IPS-20b (cell line): ENCODE data around the gene LTF.

ENCODE experiments used
- H3K27ac ChIP-seq: one replicate; pipeline ENCODE4 v1.5.1; 2013; ENCODE audit warnings: low read length
- H3K27me3 ChIP-seq: 2 replicates; pipeline ENCODE4 v1.6.1; 2013; ENCODE audit warnings: mild to moderate bottlenecking, low read length, inconsistent platforms; ENCODE audit not compliant: insufficient read depth
- H3K36me3 ChIP-seq: 2 replicates; pipeline ENCODE4 v1.6.1; 2013; ENCODE audit warnings: low read depth, mild to moderate bottlenecking, inconsistent platforms, low read length, moderate library complexity; ENCODE audit not compliant: insufficient read depth
- H3K4me1 ChIP-seq: 2 replicates; pipeline ENCODE4 v1.6.1; 2013; ENCODE audit warnings: mild to moderate bottlenecking, control low read depth, inconsistent platforms, low read length, moderate library complexity; ENCODE audit not compliant: insufficient read depth
- H3K4me3 ChIP-seq: 2 replicates; pipeline ENCODE4 v1.5.1; 2013; ENCODE audit warnings: mild to moderate bottlenecking, low read length, inconsistent platforms
- H3K9ac ChIP-seq: 2 replicates; pipeline ENCODE4 v1.6.1; 2013; ENCODE audit warnings: low read depth, mild to moderate bottlenecking, inconsistent platforms, low read length, moderate library complexity
- H3K9me3 ChIP-seq: 2 replicates; pipeline ENCODE4 v1.6.1; 2013; ENCODE audit warnings: mild to moderate bottlenecking, low read depth, low read length, inconsistent platforms; ENCODE audit not compliant: insufficient read depth

Gene LTF

DNA sequence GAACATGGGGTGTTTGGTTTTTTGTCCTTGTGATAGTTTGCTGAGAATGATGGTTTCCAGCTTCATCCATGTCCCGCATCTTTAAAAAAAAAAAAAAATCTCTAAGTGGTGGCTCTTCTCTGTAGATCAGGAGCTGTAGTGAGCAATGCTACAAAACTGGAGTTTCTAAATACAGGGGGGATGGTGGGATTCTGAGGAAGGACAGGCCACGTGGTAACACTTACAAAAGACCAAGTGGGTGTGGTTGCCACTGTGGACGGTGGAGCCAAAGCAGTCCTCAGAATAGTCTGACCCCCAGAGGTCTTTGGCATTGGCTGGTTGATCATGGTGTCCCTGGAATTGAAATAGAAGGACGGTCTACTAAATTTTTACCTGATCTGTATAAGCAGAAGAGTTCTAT lies 50.0 kb downstream of the LTF start:
- H3K4me1 ChIP-seq, result peaks cover 19% of the 10 kb centered on the region
- H3K27me3 ChIP-seq, result no peaks in the 10 kb centered on the region
- H3K9ac ChIP-seq, result no peak overlapping the region
- H3K9me3 ChIP-seq, result no peaks in the 10 kb centered on the region
- no peak overlapping the region for H3K27ac ChIP-seq
- H3K4me3 ChIP-seq, result no peak overlapping the region
- no peaks in the 10 kb centered on the region for H3K36me3 ChIP-seq

GRCh38 chr3:46413951-46414350 lies 50.8 kb downstream of the LTF start:
- H3K9ac ChIP-seq, result no peak overlapping the region
- no peak overlapping the region for H3K27ac ChIP-seq
- H3K36me3 ChIP-seq, result no peaks in the 10 kb centered on the region
- H3K4me1 ChIP-seq, result peaks cover 17% of the 10 kb centered on the region
- H3K27me3 ChIP-seq, result no peaks in the 10 kb centered on the region
- no peak overlapping the region for H3K4me3 ChIP-seq
- no peaks in the 10 kb centered on the region for H3K9me3 ChIP-seq

DNA sequence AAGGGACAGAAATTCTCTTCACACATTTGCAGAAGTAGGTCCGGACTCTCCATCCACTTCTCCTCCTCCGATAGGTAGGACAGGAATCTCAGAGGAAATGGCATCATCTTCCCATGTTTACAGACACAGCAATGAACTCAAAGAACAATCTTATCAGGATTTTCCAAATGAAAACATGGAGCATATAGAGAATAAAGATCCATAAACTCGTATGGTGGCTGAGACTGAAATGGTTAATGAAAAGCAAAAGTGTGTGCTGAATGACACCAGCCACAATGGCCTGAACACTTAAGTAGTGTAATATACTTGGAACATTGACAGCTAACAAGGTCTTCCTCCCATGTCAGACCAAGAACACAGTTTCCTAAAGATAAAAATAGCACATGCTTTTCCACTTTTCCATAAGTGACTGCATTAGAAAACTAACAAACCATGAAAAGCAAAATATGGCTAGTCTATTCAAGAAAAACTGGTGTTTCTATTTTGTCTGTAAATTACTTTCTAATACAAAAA lies 51.9 kb downstream of the LTF start:
- no peak overlapping the region for H3K4me3 ChIP-seq
- H3K4me1 ChIP-seq, result peaks cover 6% of the 10 kb centered on the region
- no peaks in the 10 kb centered on the region for H3K27me3 ChIP-seq
- H3K9ac ChIP-seq, result no peak overlapping the region
- no peaks in the 10 kb centered on the region for H3K36me3 ChIP-seq
- H3K9me3 ChIP-seq, result no peaks in the 10 kb centered on the region
- no peak overlapping the region for H3K27ac ChIP-seq

- H3K27me3 ChIP-seq, result no peaks in the 10 kb centered on the region
- no peak overlapping the region for H3K4me3 ChIP-seq
- no peak overlapping the region for H3K27ac ChIP-seq
- H3K4me1 ChIP-seq, result no peaks in the 10 kb centered on the region
- H3K36me3 ChIP-seq, result no peaks in the 10 kb centered on the region
- no peak overlapping the region for H3K9ac ChIP-seq
- no peaks in the 10 kb centered on the region for H3K9me3 ChIP-seq
Measured at GRCh38 chr3:46411271-46411670, 53.4 kb downstream of the LTF start.

DNA sequence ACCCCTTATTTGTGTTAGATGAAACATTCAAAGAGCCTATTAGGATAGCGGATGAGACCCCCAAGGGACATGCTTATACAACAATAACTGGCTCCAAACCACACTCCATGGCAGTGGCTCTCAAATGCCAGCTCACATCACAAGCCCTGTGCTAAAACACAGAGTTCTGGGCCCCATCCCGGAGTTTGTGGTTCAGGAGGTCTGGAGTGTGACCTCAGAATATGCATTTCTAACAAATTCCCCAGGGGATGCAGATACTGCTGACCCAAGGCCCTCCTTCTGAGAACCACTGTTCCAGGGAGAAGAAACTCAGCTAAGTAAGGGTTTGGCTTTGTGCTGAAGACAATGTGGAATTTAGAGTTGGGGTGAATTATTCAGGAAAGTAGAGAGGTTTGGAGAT lies 54.0 kb downstream of the LTF start:
- Histone ChIP-seq H3K9ac (no peak overlapping the region), H3K27ac (no peak overlapping the region), H3K27me3 (no peaks in the 10 kb centered on the region), H3K4me1 (no peaks in the 10 kb centered on the region), H3K4me3 (no peak overlapping the region), H3K9me3 (no peaks in the 10 kb centered on the region), H3K36me3 (no peaks in the 10 kb centered on the region)

DNA sequence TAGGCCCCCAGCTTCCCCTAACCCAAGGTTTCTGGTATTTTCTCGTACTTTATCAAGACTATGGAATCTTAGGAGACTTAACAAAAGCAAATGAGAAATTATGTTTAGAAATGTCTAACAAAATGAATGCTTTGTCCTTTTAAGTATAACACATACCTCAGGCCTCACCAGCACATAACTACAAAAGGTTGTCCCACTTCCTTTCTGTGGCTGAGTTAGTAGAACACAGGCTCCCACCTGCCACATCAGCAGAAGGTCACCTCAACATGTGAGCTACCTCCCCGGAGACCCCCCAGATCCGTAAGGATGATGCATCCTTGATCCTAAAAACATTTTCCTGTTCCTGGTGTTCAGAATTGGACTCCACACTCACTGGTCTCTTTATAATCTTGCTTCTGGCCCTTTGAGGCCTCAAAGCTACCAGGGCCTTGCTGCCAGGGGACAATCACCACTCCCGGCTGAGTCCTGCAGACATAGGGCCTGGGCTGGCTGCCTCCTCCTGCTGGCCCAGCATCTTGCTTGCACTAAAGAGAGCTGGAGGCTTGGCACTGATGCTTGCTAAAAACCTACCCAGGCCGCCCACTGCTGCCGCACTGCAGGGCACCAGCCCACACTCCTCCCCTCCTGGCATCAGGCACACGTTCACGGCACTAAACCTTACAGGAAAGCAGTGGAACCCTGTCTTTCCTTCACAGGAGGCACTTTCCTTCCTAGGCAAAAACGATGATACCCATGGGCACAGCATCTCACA lies 54.8 kb downstream of the LTF start:
- Histone ChIP-seq H3K27me3 (no peaks in the 10 kb centered on the region), H3K9ac (no peak overlapping the region), H3K36me3 (no peaks in the 10 kb centered on the region), H3K4me3 (no peak overlapping the region), H3K9me3 (no peaks in the 10 kb centered on the region), H3K27ac (no peak overlapping the region), H3K4me1 (no peaks in the 10 kb centered on the region)

GRCh38 chr3:46408853-46409252 lies 55.9 kb downstream of the LTF start:
- H3K9me3 ChIP-seq, result no peaks in the 10 kb centered on the region
- H3K4me1 ChIP-seq, result no peaks in the 10 kb centered on the region
- H3K36me3 ChIP-seq, result no peaks in the 10 kb centered on the region
- no peak overlapping the region for H3K9ac ChIP-seq
- no peak overlapping the region for H3K4me3 ChIP-seq
- H3K27me3 ChIP-seq, result no peaks in the 10 kb centered on the region
- no peak overlapping the region for H3K27ac ChIP-seq

GRCh38 chr3:46407970-46408369 lies 56.7 kb downstream of the LTF start:
- Histone ChIP-seq H3K4me3 (no peak overlapping the region), H3K9me3 (no peaks in the 10 kb centered on the region), H3K27me3 (no peaks in the 10 kb centered on the region), H3K9ac (no peak overlapping the region), H3K36me3 (no peaks in the 10 kb centered on the region), H3K4me1 (no peaks in the 10 kb centered on the region), H3K27ac (no peak overlapping the region)

DNA sequence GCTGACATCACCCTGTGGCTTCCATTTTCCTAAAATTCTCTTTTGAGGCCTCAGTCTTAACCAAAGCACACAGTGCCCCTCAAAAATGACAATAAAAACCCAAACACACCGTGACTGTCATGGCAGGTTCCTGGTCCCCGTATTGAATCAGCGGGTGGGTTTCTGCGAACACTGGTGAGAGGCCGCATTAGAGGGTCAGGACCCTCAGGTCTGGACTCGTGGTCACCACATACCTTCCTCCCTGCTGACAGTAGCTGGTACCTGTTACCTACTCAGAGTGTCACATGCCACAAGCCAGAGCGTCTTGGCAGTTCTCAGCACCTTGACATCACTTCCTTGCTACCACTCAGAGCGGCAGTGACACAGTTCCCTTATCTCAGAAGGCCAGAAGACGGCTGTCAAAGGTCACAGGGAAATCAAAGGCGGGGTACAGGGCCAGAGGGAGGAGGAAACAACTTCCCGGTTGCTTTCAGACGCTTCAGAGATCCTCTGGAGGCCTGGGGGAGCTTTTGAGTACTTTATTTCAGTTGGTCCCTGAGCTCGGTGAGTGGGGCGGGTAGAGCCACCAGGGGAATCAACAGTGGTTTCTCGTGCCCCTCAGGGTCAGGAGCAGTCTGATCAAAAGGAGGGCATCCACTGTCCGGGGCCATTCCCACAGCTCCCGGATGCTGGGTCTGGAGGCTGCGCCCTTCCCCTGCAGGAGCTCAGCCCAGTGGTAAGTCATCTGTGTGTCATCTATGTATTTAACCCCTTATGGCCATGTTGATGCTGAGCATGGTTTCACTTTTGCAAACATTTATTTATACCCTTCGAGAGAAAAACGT lies 57.7 kb downstream of the LTF start, which contains the start of the genes CCR5AS and CCRL2:
TSS of gene CCR5AS (minus strand) at position 279 of the 824 bp plus-strand sequence.
TSS of gene CCRL2 (plus strand) at position 472 of the 824 bp plus-strand sequence. CDS start 821 bp downstream, outside the sequence.
- Histone ChIP-seq H3K27ac (no peak within 1 kb of the TSS), H3K9me3 (no peaks in the 10 kb centered on the region), H3K9ac (no peak within 1 kb of the TSS), H3K36me3 (no peaks in the 10 kb centered on the region), H3K27me3 (no peaks in the 10 kb centered on the region), H3K4me1 (no peaks in the 10 kb centered on the region), H3K4me3 (no peak within 1 kb of the TSS)

GRCh38 chr3:46406443-46406787 lies 58.3 kb downstream of the LTF start:
- Histone ChIP-seq H3K4me3 (no peak overlapping the region), H3K36me3 (no peaks in the 10 kb centered on the region), H3K4me1 (no peaks in the 10 kb centered on the region), H3K9me3 (no peaks in the 10 kb centered on the region), H3K27me3 (no peaks in the 10 kb centered on the region), H3K9ac (no peak overlapping the region), H3K27ac (no peak overlapping the region)

GRCh38 chr3:46405301-46406019 lies 59.2 kb downstream of the LTF start:
- Histone ChIP-seq H3K27ac (no peak overlapping the region), H3K9me3 (no peaks in the 10 kb centered on the region), H3K4me3 (no peak overlapping the region), H3K27me3 (no peaks in the 10 kb centered on the region), H3K4me1 (no peaks in the 10 kb centered on the region), H3K9ac (no peak overlapping the region), H3K36me3 (no peaks in the 10 kb centered on the region)
